CD4-positive, alpha-beta memory T cell (primary cell): ENCODE data around the gene GPD2. TPM values are rescaled to one million over a fixed set of nuclear protein-coding genes. Genes with fewer than 3 reads are reported as not detected.

Experiments used
- CTCF ChIA-PET: fragments of 350-600 bp; sonication (Branson Sonifier 250); formaldehyde crosslinking; loops from one replicate; lab custom pipeline; 2021; ENCODE audit warnings: inconsistent platforms; ENCODE audit not compliant: partially characterized antibody; lab: Charles Lee
- POLR2A ChIA-PET: fragments of 350-600 bp; sonication (Branson Sonifier 250); formaldehyde crosslinking; loops from one replicate; lab custom pipeline; 2021; ENCODE audit not compliant: partially characterized antibody; lab: Charles Lee
- DNase-seq, 5 donors: peaks; one replicate each; pipeline versions ENCODE4 v3.0.0 to v3.0.0-alpha.2; 2020 to 2022; ENCODE audit warnings: mixed read lengths in 1 of 5
- H3K27ac ChIP-seq: one replicate; pipeline ENCODE4 v1.7.0; 2013; ENCODE audit warnings: low read depth, low read length
- H3K27me3 ChIP-seq: 2 replicates; pipeline ENCODE4 v1.7.0; 2013; ENCODE audit warnings: mild to moderate bottlenecking, low read length, moderate library complexity; ENCODE audit not compliant: insufficient read depth
- H3K36me3 ChIP-seq: 2 replicates; pipeline ENCODE4 v1.7.0; 2013; ENCODE audit warnings: mild to moderate bottlenecking, low read length, moderate library complexity; ENCODE audit not compliant: insufficient read depth
- H3K4me1 ChIP-seq: 2 replicates; pipeline ENCODE4 v1.7.0; 2013; ENCODE audit warnings: mild to moderate bottlenecking, low read length, moderate library complexity; ENCODE audit not compliant: insufficient read depth
- H3K4me3 ChIP-seq, 2 donors: one replicate each; pipeline ENCODE4 v1.7.0; 2013; ENCODE audit warnings: low read length in 2 of 2, mild to moderate bottlenecking in 1 of 2
- H3K9me3 ChIP-seq, 2 donors: one replicate each; pipeline ENCODE4 v1.7.0; 2013; ENCODE audit warnings: low read length in 2 of 2, control low read depth in 1 of 2; ENCODE audit not compliant: control insufficient read depth in 1 of 2
- H3K27ac Mint-ChIP-seq, 7 donors: one replicate each; pipeline ENCODE4 v1.8.0; 2020 to 2021; ENCODE audit warnings: mixed read lengths in 7 of 7, mild to moderate bottlenecking in 6 of 7, inconsistent platforms in 3 of 7, moderate library complexity in 3 of 7
- H3K27me3 Mint-ChIP-seq, 2 donors: one replicate each; pipeline ENCODE4 v1.8.0; 2020 to 2021; ENCODE audit warnings: mixed read lengths in 2 of 2
- H3K36me3 Mint-ChIP-seq, 2 donors: one replicate each; pipeline ENCODE4 v1.8.0; 2020 to 2021; ENCODE audit warnings: mixed read lengths in 2 of 2, inconsistent platforms in 1 of 2, mild to moderate bottlenecking in 1 of 2
- H3K4me1 Mint-ChIP-seq, 4 donors: one replicate each; pipeline ENCODE4 v1.8.0; 2020 to 2021; ENCODE audit warnings: mixed read lengths in 4 of 4, mild to moderate bottlenecking in 1 of 4
- H3K4me3 Mint-ChIP-seq, 8 donors: one replicate each; pipeline ENCODE4 v1.8.0; 2020 to 2021; ENCODE audit warnings: mixed read lengths in 8 of 8, mild to moderate bottlenecking in 7 of 8, moderate library complexity in 6 of 8, inconsistent platforms in 3 of 8
- H3K9me3 Mint-ChIP-seq, 8 donors: one replicate each; pipeline ENCODE4 v1.8.0; 2020 to 2021; ENCODE audit warnings: mixed read lengths in 8 of 8, mild to moderate bottlenecking in 5 of 8, inconsistent platforms in 3 of 8, moderate library complexity in 1 of 8
- intact Hi-C: fragments of 100-400 bp; cut with micrococcal nuclease; formaldehyde crosslinking; loops from one replicate; pipeline ENCODE4 v1.15.1; 2023
- polyA plus RNA-seq, 2 donors: library from polyadenylated mRNA; unstranded; fragments of 300-500 nt; fragmentation: Illumina TruSeq; gene quantifications; one replicate each; pipeline ENCODE4 v1.2.3, GENCODE V29; 2021
- total RNA-seq, 2 experiments: library from RNA; stranded (reverse); gene quantifications; one replicate each; pipeline ENCODE4 v1.2.3, GENCODE V29; 2021

GPD2 gene
- total and polyA plus RNA-seq, 4 experiments from 2014 or later: 3.5 to 13.1 (median 10.0) TPM

- Mint-ChIP-seq H3K36me3 (peaks cover 0 to 1% of the 10 kb centered on the region in 2 donors), H3K27me3 (no peaks in the 10 kb centered on the region), H3K27ac (peak overlapping the region in 1 of 7 donors; percentile 38), H3K9me3 (no peaks in the 10 kb centered on the region), H3K4me3 (no peak overlapping the region), H3K4me1 (peaks cover 13 to 26% (median 21%) of the 10 kb centered on the region in 4 donors)
- DNase-seq: no peak
- Histone ChIP-seq H3K9me3 (no peaks in the 10 kb centered on the region), H3K36me3 (no peaks in the 10 kb centered on the region), H3K4me1 (no peaks in the 10 kb centered on the region), H3K27ac (no peak overlapping the region), H3K27me3 (no peaks in the 10 kb centered on the region), H3K4me3 (no peak overlapping the region)
- ChIA-PET POLR2A (interaction anchor here (0.6 kb wide), 1 partner anchor 956 kb away, joined by 3 read pairs; no protein-coding TSS in a partner anchor), CTCF (no interaction called here)
- intact Hi-C loops: no loop called here
These were observed 27.9 kb downstream of the GPD2 start for GRCh38 chr2:156464106-156464505.

- H3K36me3 Mint-ChIP-seq: peaks cover 1 to 6% of the 10 kb centered on the region in 2 donors
- DNase-seq: no peak
- no peak overlapping the region for H3K27ac ChIP-seq
- no peaks in the 10 kb centered on the region for H3K9me3 ChIP-seq
- no peaks in the 10 kb centered on the region for H3K36me3 ChIP-seq
- POLR2A ChIA-PET: no interaction called here
- CTCF ChIA-PET: no interaction called here
- intact Hi-C loops: no loop called here
- H3K9me3 Mint-ChIP-seq: no peaks in the 10 kb centered on the region
- H3K4me1 Mint-ChIP-seq: peaks cover 15 to 32% (median 25%) of the 10 kb centered on the region in 4 donors
- peak overlapping the region in 2 of 7 donors; percentile 30 to 40 for H3K27ac Mint-ChIP-seq
- no peaks in the 10 kb centered on the region for H3K27me3 Mint-ChIP-seq
- H3K4me1 ChIP-seq: no peaks in the 10 kb centered on the region
- H3K4me3 ChIP-seq: no peak overlapping the region
- H3K27me3 ChIP-seq: no peaks in the 10 kb centered on the region
- H3K4me3 Mint-ChIP-seq: no peak overlapping the region
These were observed 29.4 kb downstream of the GPD2 start for GRCh38 chr2:156465573-156465972.

GRCh38 chr2:156466739-156467405 lies 30.7 kb downstream of the GPD2 start:
- no peak for DNase-seq
- no peaks in the 10 kb centered on the region for H3K27me3 ChIP-seq
- ChIA-PET CTCF (no interaction called here), POLR2A (no interaction called here)
- no peak overlapping the region for H3K27ac ChIP-seq
- intact Hi-C loops: no loop called here
- Mint-ChIP-seq H3K4me3 (peak overlapping the region in 2 of 8 donors; percentile 2 to 5), H3K27me3 (no peaks in the 10 kb centered on the region), H3K4me1 (peaks cover 22 to 41% (median 34%) of the 10 kb centered on the region in 4 donors), H3K36me3 (peaks cover 0 to 6% of the 10 kb centered on the region in 2 donors), H3K9me3 (no peaks in the 10 kb centered on the region), H3K27ac (peak overlapping the region in 2 of 7 donors; percentile 3 to 37)
- H3K9me3 ChIP-seq: no peaks in the 10 kb centered on the region
- no peaks in the 10 kb centered on the region for H3K36me3 ChIP-seq
- no peaks in the 10 kb centered on the region for H3K4me1 ChIP-seq
- no peak overlapping the region for H3K4me3 ChIP-seq

- Histone ChIP-seq H3K9me3 (no peaks in the 10 kb centered on the region), H3K36me3 (no peaks in the 10 kb centered on the region), H3K27ac (no peak overlapping the region), H3K4me3 (no peak overlapping the region), H3K4me1 (peaks cover 11% of the 10 kb centered on the region), H3K27me3 (no peaks in the 10 kb centered on the region)
- no peaks in the 10 kb centered on the region for H3K9me3 Mint-ChIP-seq
- peaks cover 34 to 58% (median 41%) of the 10 kb centered on the region in 4 donors for H3K4me1 Mint-ChIP-seq
- ChIA-PET CTCF (no interaction called here), POLR2A (no interaction called here)
- H3K27ac Mint-ChIP-seq: no peak overlapping the region
- intact Hi-C loops: no loop called here
- H3K27me3 Mint-ChIP-seq: no peaks in the 10 kb centered on the region
- no peak overlapping the region for H3K4me3 Mint-ChIP-seq
- H3K36me3 Mint-ChIP-seq: peaks cover 0 to 6% of the 10 kb centered on the region in 2 donors
- no peak for DNase-seq
These were observed 34.9 kb downstream of the GPD2 start for GRCh38 chr2:156470975-156471583.

- no peaks in the 10 kb centered on the region for H3K27me3 ChIP-seq
- no peak overlapping the region for H3K4me3 Mint-ChIP-seq
- no peak overlapping the region for H3K27ac Mint-ChIP-seq
- H3K4me3 ChIP-seq: no peak overlapping the region
- intact Hi-C loops: no loop called here
- POLR2A ChIA-PET: no interaction called here
- no peaks in the 10 kb centered on the region for H3K9me3 ChIP-seq
- H3K36me3 ChIP-seq: no peaks in the 10 kb centered on the region
- H3K4me1 ChIP-seq: peaks cover 11% of the 10 kb centered on the region
- peaks cover 32 to 61% (median 41%) of the 10 kb centered on the region in 4 donors for H3K4me1 Mint-ChIP-seq
- no peak overlapping the region for H3K27ac ChIP-seq
- no peak for DNase-seq
- CTCF ChIA-PET: no interaction called here
- H3K36me3 Mint-ChIP-seq: peaks cover 3 to 9% of the 10 kb centered on the region in 2 donors
- no peaks in the 10 kb centered on the region for H3K9me3 Mint-ChIP-seq
- H3K27me3 Mint-ChIP-seq: no peaks in the 10 kb centered on the region
These were observed 35.6 kb downstream of the GPD2 start for GRCh38 chr2:156471762-156472161.

- peak in 2 of 5 donors; percentile 5 to 8 for DNase-seq
- Mint-ChIP-seq H3K4me3 (no peak overlapping the region), H3K27me3 (no peaks in the 10 kb centered on the region), H3K9me3 (no peaks in the 10 kb centered on the region), H3K27ac (peak overlapping the region in 1 of 7 donors; percentile 42), H3K36me3 (peaks cover 5 to 13% of the 10 kb centered on the region in 2 donors), H3K4me1 (peaks cover 31 to 56% (median 38%) of the 10 kb centered on the region in 4 donors)
- no peaks in the 10 kb centered on the region for H3K36me3 ChIP-seq
- ChIA-PET POLR2A (no interaction called here), CTCF (no interaction called here)
- H3K4me1 ChIP-seq: peaks cover 11% of the 10 kb centered on the region
- H3K9me3 ChIP-seq: no peaks in the 10 kb centered on the region
- no peak overlapping the region for H3K27ac ChIP-seq
- no peaks in the 10 kb centered on the region for H3K27me3 ChIP-seq
- no peak overlapping the region for H3K4me3 ChIP-seq
- intact Hi-C loops: no loop called here
These were observed 36.5 kb downstream of the GPD2 start for GRCh38 chr2:156472686-156473085.

GRCh38 chr2:156473445-156473844 lies 37.3 kb downstream of the GPD2 start:
- no peaks in the 10 kb centered on the region for H3K9me3 Mint-ChIP-seq
- Histone ChIP-seq H3K27ac (no peak overlapping the region), H3K4me3 (no peak overlapping the region), H3K36me3 (no peaks in the 10 kb centered on the region), H3K4me1 (peaks cover 11% of the 10 kb centered on the region), H3K27me3 (no peaks in the 10 kb centered on the region), H3K9me3 (no peaks in the 10 kb centered on the region)
- no peak for DNase-seq
- H3K4me3 Mint-ChIP-seq: no peak overlapping the region
- no peaks in the 10 kb centered on the region for H3K27me3 Mint-ChIP-seq
- H3K36me3 Mint-ChIP-seq: peaks cover 7 to 14% of the 10 kb centered on the region in 2 donors
- CTCF ChIA-PET: no interaction called here
- intact Hi-C loops: no loop called here
- POLR2A ChIA-PET: no interaction called here
- peaks cover 28 to 52% (median 39%) of the 10 kb centered on the region in 4 donors for H3K4me1 Mint-ChIP-seq
- H3K27ac Mint-ChIP-seq: no peak overlapping the region
